Suprapubic skin (tissue), 4 donors: Measurements from ENCODE around the gene MRC2. TPM values are rescaled to one million over a fixed set of nuclear protein-coding genes. Genes with fewer than 3 reads are reported as not detected.

ENCODE experiments used
- DNase-seq, 2 donors: peaks; one replicate each; pipeline ENCODE4 v3.0.0-alpha.2; 2019; ENCODE audit warnings: low spot score in 2 of 2
- H3K27ac ChIP-seq: fragments of 200-600 bp; sonication (generic); one replicate; pipeline ENCODE4 v1.5.1; 2019
- H3K27me3 ChIP-seq: fragments of 200-600 bp; sonication (generic); one replicate; pipeline ENCODE4 v1.5.1; 2019
- H3K36me3 ChIP-seq: fragments of 200-600 bp; sonication (generic); one replicate; pipeline ENCODE4 v1.5.1; 2019
- H3K4me1 ChIP-seq: fragments of 200-600 bp; sonication (generic); one replicate; pipeline ENCODE4 v1.5.1; 2019
- H3K4me3 ChIP-seq: fragments of 200-600 bp; sonication (generic); one replicate; pipeline ENCODE4 v1.5.1; 2019; ENCODE audit warnings: mild to moderate bottlenecking
- H3K9me3 ChIP-seq: fragments of 200-600 bp; sonication (generic); one replicate; pipeline ENCODE4 v1.5.1; 2019
- CTCF ChIP-seq, 2 donors: fragments of 200-600 bp in 1 of 2; fragments of 450-650 bp in 1 of 2; sonication (generic) in 1 of 2; IDR thresholded peaks; one replicate each; pipeline ENCODE4 v1.5.1; 2016 to 2019; ENCODE audit warnings: antibody characterized with exemption in 2 of 2, mild to moderate bottlenecking in 1 of 2, moderate library complexity in 1 of 2
- EP300 ChIP-seq: sonication (generic); formaldehyde crosslinking; IDR thresholded peaks from one replicate; pipeline ENCODE4 v1.6.1; 2017; ENCODE audit warnings: antibody characterized with exemption
- POLR2A ChIP-seq, 2 donors: fragments of 450-650 bp; IDR thresholded peaks; one replicate each; pipeline ENCODE4 v1.6.1; 2017; ENCODE audit warnings: antibody characterized with exemption in 2 of 2, mild to moderate bottlenecking in 2 of 2, moderate library complexity in 2 of 2
- POLR2AphosphoS5 ChIP-seq, 3 donors: sonication (generic); formaldehyde crosslinking; IDR thresholded peaks; one replicate each; pipeline ENCODE4 v1.6.1; 2017; ENCODE audit warnings: antibody characterized with exemption in 3 of 3
- WGBS: methylation state at CpG from one replicate; pipeline ENCODE4 v1.1.5; 2018; 5-methylcytosine and 5-hydroxymethylcytosine counted together
- total RNA-seq, 4 donors: library from RNA; depleted of rRNA; stranded (reverse); fragments of >200 nt; gene quantifications; one replicate each; pipeline ENCODE4 v1.1.0, GENCODE V29; 2016

MRC2 gene
- total RNA-seq, 4 donors from 2014 or later = 31.4 to 55.2 (median 37.1) TPM

GRCh38 chr17:62681061-62681938, 53.8 kb downstream of the MRC2 start:
- Histone ChIP-seq H3K27me3 (no peaks in the 10 kb centered on the region), H3K4me1 (peaks cover 26% of the 10 kb centered on the region), H3K9me3 (no peaks in the 10 kb centered on the region), H3K27ac (no peak overlapping the region), H3K36me3 (peaks cover 44% of the 10 kb centered on the region), H3K4me3 (no peak overlapping the region)
- TF ChIP-seq POLR2AphosphoS5 (IDR thresholded peaks at IDR 0.05) = no peak
- no peak for TF ChIP-seq CTCF (IDR thresholded peaks at IDR 0.05)
- TF ChIP-seq EP300 = no peak
- TF ChIP-seq POLR2A (IDR thresholded peaks at IDR 0.05) = no peak
- WGBS = 70% methylated on average over 12 of the region's 17 CpGs
- no peak for DNase-seq

GRCh38 chr17:62681939-62682381, 54.5 kb downstream of the MRC2 start:
- no peaks in the 10 kb centered on the region for H3K27me3 ChIP-seq
- no peak overlapping the region for H3K27ac ChIP-seq
- TF ChIP-seq CTCF (IDR thresholded peaks at IDR 0.05) (no peak), POLR2AphosphoS5 (IDR thresholded peaks at IDR 0.05) (no peak), POLR2A (IDR thresholded peaks at IDR 0.05) (no peak), EP300 (no peak)
- H3K9me3 ChIP-seq = no peaks in the 10 kb centered on the region
- H3K4me3 ChIP-seq = no peak overlapping the region
- peaks cover 26% of the 10 kb centered on the region for H3K4me1 ChIP-seq
- H3K36me3 ChIP-seq = peaks cover 40% of the 10 kb centered on the region
- 55% methylated on average over 2 of the region's 8 CpGs for WGBS
- no peak for DNase-seq

- no peaks in the 10 kb centered on the region for H3K27me3 ChIP-seq
- DNase-seq = no peak
- no peak overlapping the region for H3K27ac ChIP-seq
- peaks cover 26% of the 10 kb centered on the region for H3K4me1 ChIP-seq
- WGBS = 82% methylated on average over 4 of the region's 4 CpGs
- no peak for TF ChIP-seq POLR2AphosphoS5 (IDR thresholded peaks at IDR 0.05)
- H3K4me3 ChIP-seq = no peak overlapping the region
- H3K9me3 ChIP-seq = no peaks in the 10 kb centered on the region
- H3K36me3 ChIP-seq = peaks cover 41% of the 10 kb centered on the region
These were observed 56.7 kb downstream of the MRC2 start for GRCh38 chr17:62684179-62684578.

GRCh38 chr17:62687997-62688396, 60.5 kb downstream of the MRC2 start:
- WGBS = 89% methylated on average over 4 of the region's 4 CpGs
- TF ChIP-seq POLR2A (IDR thresholded peaks at IDR 0.05) (no peak), POLR2AphosphoS5 (IDR thresholded peaks at IDR 0.05) (no peak), EP300 (no peak), CTCF (IDR thresholded peaks at IDR 0.05) (no peak)
- no peak overlapping the region for H3K27ac ChIP-seq

GRCh38 chr17:62688398-62689160, 61.1 kb downstream of the MRC2 start:
- 79% methylated on average over 9 of the region's 11 CpGs for WGBS
- Histone ChIP-seq H3K9me3 (no peaks in the 10 kb centered on the region), H3K4me1 (peaks cover 13% of the 10 kb centered on the region), H3K27me3 (no peaks in the 10 kb centered on the region), H3K4me3 (no peak overlapping the region), H3K36me3 (peaks cover 43% of the 10 kb centered on the region), H3K27ac (no peak overlapping the region)
- DNase-seq = peak in 1 of 2 donors; percentile 55
- no peak for TF ChIP-seq CTCF (IDR thresholded peaks at IDR 0.05)
- TF ChIP-seq POLR2A (IDR thresholded peaks at IDR 0.05) = no peak
- no peak for TF ChIP-seq POLR2AphosphoS5 (IDR thresholded peaks at IDR 0.05)
- TF ChIP-seq EP300 = no peak

More at GRCh38 chr17:62687997-62688396, 60.5 kb downstream of the MRC2 start:
- no peaks in the 10 kb centered on the region for H3K9me3 ChIP-seq
- H3K4me1 ChIP-seq = peaks cover 7% of the 10 kb centered on the region
- H3K4me3 ChIP-seq = no peak overlapping the region
- H3K36me3 ChIP-seq = peaks cover 43% of the 10 kb centered on the region
- no peak for DNase-seq
- H3K27me3 ChIP-seq = no peaks in the 10 kb centered on the region
